MV-4-11 (cell line): ENCODE data around the gene PTPRK.

Experiments used
- DNase-seq: peaks from one replicate; lab custom pipeline; 2025; lab: John Stamatoyannopoulos, UW

PTPRK gene

DNA sequence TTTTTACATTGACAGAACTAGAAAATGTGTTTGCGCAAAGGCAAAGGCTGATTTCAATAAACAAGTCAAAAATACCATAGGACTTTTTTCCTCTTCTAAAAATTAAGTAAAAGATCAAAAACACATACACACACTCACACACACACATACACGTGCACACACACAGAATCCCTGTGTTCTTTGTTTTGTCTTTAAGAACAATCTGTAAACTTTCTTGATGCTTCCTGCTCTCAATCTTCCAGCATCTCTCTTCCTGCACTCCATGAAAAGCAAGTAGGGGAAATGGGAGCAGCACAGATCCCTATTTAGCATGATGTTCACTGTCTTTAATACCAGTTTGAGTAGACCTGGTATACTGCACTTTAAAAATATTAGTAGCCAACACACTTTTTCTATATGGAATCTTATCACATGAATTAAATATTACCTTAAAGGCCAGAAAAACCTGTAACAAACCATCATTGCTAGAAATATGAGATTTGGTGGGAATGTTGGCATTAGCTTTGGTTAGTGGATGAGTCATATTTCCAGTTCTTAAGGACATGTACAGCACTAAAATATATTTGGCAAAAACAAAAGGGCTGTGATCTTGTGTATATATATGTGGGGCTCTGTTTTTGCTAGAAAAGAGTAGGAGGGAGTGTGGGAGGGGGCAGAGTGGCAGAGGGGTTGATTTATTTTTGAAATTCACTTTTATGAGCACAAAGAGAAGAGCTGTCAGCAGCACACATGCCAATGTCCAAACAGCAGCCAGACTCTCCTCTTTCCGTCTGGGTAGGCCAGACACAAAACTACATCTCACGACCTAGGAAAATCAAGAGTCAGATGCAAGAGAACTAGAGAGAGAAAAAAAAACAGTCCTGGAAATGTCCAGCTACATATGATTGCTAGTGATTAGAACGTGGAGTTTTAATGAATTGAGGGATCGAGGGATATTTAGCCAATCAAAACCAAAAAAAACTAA lies 4.6 kb downstream of the PTPRK start:
- no peak for DNase-seq

DNA sequence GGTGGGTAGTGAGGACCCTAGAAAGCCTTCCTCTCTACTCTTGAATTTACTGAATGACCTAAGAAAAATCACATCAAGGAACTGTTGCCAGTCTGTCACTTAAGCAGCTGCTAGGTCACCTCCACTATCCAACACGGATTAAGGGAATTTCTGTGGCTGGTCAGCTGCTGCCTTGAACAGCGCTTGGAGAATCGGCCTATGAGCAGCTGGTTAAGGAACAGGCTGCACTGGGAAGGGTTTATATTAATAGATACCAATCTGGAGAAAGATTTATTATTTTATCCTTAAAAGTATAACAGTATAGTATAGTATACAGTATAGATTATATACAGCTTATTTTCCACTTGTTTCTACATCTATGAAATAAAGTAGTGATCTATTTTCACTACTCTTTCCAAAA lies 6.5 kb downstream of the PTPRK start:
- DNase-seq: no peak

DNA sequence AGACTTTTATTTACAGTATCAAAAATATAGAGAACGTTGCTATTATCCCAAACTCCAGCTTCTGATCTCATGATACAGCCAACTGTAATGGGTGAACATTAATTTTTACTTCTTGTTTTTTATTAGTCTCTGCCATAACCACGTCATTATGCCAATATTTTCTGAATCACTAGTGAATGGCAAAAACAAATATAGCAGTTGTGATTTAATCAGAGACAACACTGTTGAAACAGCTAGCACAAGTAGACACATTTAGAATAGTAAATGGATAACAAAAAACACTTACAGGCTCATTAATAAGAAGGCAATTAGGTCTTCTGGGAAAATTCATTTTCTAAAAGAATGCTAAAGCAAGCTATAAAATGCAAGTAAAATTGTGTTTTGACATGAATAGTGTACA lies 8.1 kb downstream of the PTPRK start:
- no peak for DNase-seq

DNA sequence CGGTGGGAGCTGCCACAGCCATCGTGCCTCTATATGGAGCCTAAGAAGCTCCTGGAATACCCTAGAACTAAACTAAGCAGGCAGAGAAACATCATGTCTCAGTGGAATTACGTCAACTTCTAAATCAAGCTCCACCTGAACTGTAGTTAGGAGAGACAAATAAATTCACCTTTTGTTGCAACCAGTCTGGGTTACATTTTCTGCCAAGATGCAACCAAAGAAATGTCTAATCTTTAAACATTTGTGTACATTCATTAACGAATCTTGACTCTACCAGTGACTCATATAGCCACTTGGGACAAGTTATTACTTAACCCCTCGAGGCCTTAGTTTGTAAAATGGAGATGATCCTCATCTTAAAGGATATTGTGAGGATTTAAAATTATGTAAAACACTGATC lies 8.9 kb downstream of the PTPRK start:
- no peak for DNase-seq

DNA sequence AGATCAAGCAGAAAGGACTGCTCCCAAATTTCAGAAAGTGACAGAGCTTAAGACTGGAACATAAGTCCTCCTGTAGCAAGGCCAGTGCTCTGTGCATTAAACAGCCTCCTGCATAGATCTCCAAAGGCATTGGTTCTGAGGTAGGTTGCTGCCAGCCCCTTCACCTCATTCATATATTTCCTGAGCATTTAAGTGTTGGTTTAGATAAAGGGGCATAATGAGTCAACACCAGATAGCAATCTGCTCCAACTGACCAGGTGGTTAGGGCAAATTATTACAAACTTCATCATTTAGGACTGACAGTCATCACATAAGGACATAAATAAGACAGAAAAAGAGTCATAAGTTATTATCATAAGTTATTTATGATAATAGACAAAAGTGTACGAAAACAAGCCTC lies 10.7 kb downstream of the PTPRK start:
- no peak for DNase-seq

DNA sequence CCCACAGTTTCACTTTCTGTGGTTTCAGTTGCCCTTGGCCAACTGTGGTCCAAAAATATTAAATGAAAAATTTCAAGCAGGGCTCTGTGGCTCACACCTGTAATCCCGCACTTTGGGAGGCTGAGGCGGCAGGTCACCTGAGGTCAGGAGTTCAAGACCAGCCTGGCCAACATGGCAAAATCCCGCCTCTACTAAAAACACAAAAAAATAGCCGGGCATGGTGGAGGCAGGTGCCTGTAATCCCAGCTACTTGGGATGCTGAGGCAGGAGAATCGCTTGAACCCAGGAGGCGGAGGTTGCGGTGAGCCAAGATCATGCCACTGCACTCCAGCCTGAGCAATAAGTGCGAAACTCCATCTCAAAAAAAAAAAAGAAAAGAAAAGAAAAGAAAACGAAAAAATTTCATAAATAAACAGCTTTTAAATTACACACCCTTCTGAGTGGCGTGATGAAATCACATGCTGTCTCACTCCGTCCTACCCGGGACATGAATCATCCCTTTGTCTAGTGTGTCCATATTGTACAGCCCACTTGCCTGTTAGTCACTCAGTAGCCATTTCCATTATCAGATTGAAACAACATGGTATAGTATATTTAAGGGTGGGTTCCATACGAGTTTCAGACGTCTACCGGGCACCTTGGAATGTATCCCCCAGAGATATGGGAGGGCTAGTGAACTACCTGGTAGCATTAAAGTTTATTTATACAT lies 11.7 kb downstream of the PTPRK start:
- DNase-seq: no peak

DNA sequence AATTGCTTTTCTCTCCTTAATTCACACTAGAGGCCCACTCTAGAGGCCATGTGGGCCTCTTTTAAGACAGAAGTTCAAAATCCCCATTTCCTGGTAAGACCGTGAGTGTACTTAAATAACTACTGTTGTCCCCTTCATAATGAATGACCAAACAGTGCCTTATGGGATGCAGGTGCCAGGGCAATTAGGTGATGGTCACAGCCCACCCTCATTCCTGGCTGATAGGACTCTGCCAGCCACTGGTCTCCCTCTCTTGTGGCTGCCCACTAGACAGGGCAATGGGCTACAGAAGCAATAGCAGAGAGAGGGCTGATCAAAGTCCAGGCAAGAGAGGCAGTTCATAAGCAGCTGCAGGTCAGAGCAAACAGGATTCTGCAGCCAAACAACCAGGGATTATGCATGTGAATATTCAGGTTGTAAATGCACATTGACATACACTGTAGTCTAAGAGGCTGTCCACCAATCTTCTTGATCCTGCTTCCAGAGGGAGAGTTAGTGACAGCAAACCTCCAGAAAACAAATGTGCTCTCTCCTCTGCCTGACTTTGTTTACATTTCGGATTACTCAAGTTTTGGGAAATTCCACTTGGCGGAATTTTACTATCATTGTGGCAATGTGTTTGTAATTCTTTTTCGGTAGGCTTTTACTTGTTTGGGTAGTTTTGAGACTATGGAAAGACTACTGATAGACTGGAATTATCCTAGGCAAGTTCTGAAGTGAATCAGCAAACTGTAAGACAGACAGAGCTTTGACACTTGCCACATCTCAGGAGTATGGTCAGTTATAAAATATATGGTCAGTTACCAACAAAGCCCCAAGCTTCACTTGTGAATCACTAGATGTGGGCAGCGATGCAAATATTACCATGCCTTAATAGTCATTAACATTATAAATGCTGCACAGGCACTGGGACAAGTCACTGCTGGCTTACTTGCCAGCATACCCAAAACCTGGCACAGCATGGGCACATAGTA lies 12.8 kb downstream of the PTPRK start:
- no peak for DNase-seq

DNA sequence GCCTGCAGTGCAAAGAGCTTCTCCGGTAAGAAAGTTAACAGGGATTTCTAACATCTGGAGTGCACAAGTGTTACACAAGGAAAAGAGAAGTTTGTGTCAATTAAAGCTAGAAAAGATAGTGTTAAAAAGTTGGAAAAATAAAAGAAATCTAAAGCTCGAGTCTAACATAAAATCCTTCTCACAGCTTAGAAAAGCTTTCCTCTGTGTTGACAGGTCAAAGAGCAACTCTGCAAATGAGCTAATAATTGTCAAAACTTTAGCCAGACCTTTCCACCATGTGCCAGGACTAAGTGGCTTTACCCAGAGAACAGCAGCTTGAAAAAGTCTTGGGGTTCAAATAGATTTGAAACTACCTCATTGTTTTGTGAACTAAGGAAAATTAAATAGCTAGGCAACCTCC lies 14.8 kb downstream of the PTPRK start:
- no peak for DNase-seq

DNA sequence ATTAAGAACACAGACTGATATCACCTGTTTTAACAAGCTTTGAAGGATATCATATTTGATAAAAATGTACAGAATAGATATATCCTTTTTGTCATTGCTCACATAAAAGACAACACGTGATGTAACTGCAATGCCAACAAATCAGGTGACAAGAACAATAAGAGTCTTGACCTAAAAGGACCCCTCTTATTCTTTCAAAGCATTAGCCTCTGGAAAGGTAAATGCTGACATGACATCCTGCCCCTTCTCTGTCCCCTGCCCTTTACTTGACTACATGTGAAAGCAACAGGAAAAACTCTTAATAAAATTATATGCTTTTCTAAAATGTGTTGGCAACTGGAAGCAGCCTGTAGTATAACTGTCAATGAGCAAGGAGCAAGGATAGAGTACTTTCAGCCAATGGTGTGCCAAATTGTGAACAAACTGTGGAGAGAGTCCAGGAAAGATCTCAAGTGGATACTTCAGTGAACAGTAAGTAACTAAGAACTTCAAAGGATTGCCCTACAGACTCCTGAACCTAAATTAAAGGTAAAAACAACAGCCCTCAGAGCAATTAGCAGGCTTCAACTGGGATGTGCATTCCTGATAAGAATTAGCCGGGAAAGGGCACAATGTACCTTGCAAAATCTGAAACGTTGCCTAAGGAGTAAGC lies 16.3 kb downstream of the PTPRK start:
- DNase-seq: no peak

DNA sequence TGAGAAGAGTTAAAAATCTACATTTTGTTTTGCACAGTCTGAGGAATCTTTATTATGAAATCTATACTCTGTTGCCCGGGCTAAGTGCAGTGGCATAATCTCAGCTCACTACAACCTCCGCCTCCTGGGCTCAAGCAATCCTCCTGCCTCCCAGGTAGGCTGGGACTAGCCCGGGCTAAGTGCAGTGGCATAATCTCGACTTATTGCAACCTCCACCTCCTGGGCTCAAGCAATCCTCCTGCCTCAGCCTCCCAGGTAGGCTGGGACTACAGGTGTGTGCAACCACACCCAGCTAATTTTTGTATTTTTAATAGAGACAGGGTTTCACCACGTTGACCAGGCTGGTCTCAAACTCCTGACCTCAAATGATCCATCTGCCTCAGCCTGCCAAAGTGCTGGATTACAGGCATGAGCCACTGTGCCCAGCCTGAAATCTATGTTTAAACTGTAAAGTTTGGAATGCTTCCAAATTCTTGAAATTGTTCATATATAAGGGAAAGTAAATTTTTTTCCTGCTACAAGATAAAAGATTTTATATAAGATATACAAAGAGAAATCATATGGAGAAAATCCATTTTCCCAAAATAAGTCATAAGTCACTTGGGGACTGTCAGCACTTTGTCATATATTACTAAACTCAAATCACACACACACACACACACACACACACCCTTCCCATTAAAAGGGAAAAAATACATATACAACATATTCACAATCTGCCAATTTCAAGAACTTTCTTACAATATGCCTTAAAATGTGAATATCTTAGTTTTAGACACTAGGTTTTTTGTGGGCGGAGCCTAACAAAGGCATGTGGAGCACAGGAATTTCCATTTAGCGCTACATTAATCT lies 19.4 kb downstream of the PTPRK start:
- no peak for DNase-seq

DNA sequence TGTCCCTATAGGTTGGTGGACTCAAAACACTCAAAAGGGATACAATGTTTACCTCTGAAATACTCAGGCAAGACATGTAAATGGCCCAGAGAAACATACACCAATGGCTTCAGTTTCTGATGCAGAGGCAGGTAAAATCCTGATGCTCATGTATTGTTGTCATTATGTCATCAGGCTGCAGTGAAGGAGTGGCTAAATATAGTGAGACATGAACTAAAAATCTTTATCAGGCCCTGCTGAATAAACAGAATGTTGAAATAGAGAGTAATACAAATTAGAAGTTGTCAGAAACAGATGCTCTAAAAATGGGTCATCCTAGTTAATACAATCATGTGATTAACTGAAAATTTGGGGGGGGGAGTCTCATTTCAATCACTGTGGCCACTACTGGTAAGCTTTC lies 20.4 kb downstream of the PTPRK start:
- DNase-seq: no peak

DNA sequence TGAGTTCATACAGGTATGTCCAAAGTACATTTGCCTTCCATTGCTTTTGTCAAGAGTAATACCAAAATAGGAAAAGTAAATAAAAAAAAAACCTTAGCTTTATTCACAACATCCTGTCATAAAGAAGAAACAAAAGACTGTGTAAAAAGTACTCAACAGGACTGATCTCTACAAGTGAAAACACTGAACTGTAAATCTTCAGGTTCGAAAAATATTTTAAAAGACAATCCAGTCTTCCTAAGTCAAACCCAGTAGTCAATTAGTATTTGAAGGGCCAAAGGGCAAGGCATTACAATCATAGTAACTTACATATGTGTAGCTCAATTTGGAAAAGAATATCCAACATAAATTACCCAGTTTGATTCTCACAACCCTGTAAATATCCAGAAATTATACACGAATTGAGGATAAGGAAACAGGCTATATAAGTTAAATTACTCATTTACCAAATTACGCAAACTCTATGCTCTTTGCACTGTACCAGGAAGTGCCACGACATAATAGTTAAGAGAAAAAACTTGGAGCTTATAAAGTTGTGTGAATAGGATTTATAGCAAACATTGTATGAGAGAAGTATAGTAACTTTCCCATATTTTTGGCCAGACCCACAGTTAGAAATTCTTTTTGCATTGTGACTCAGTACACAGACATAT lies 21.2 kb downstream of the PTPRK start:
- DNase-seq: no peak

DNA sequence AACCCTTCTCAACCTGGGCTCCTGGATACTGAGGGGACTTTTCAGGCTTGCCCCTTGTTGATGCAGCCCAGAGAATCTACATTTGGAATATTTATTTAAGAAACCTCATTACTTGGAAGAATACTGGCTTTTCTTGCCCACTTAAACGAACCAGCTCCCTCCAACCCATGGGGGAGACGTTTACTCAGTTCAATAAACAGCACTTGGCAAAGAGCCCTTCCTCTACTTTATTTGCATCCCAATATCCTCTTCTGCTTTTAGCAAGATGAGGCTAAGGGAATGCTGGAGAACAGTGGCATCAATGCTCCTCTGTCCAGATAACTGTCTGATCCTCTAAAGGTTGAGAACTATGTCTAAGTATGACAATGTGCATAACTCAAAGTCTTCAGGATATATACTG lies 22.2 kb downstream of the PTPRK start:
- DNase-seq: no peak

DNA sequence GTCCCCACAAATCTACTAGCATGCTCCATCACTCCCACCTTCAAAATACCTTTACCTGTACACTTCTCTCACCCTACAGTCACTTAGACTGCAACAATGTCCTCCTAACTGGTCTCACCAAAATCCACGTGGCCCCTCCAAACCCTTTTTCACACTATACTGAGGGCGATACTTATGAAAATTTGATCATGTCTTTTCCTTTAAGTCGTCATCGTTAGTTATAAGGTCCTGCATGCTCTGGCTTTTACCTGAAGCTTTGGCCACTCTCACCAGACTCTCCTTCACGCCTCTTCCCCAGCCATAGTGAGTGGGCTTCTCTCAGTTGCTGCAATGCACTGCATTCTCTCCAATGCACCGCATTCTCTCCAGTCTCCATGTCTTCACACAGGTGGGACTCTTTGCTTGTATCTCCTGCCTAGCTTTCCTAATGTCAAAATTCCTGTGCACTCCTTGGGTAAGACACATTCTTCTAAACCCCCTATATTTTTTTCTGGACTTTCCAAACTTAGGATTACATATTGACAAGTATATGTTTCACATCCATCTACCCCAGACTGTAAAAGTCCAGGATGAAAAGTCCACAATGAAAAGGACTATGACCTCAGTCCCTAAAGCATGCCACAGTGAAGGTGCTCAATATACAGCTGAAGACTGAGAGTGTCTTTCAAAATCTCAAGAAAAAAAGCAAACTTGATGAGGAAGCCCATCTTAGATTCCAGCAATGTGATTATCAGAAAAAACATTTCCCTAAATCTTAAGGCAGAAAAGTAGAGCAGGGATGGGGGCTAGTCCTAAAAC lies 24.7 kb downstream of the PTPRK start:
- DNase-seq: no peak

DNA sequence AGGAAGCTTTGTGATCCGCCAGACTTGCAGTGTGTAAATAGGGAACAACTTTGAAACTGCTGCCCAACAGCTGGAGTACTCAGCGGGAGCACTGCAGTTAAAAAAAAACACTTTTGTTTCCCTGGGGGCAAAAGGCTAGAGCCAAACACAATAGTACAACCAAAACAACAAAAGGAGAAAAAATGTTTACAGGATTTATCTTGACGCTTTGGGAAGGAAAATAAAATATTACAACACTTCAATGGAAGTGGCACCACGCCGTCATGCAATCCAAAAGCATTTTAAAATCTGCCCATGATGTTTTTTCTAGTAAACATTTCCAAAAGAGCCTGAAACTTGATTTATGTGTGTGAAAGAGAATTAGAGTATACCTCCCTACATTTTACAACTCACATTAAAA lies 26.0 kb downstream of the PTPRK start:
- no peak for DNase-seq

DNA sequence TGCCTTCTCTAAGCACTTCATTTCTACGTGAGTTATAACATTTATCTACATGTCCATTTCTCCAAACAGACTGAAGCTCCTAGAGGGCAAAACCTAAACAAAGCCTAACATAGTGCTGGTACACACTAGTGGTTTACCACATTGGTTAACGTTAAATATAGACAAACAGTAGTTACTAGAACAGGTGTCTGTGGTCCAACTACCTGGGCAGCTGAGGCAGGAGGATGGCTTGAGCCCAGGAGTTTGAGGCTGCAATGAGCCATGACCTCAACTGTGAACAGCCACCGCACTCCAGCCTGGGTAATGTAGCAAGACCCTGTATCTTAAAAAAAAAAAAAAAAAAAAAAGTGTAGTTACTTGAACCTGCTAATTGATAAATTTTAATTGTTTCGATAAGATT lies 26.5 kb downstream of the PTPRK start:
- DNase-seq: no peak

DNA sequence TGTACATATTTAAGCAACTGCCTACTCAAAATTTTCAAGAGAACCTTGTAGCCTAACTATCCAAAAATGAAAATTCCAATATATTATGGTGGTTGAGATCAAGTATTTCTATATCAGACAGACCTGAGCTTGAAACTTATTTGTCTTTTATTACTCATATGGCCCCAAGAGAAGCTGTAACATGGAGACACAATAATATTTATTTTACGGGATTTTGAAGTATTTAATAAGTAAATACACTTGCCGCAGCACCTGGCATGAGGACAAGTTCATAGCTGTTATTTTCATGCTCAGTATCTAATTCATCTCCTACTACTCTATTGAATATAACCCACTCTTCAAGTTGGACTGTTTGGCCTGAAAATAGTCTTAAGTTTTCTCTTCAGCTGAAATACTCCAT lies 28.0 kb downstream of the PTPRK start:
- no peak for DNase-seq

DNA sequence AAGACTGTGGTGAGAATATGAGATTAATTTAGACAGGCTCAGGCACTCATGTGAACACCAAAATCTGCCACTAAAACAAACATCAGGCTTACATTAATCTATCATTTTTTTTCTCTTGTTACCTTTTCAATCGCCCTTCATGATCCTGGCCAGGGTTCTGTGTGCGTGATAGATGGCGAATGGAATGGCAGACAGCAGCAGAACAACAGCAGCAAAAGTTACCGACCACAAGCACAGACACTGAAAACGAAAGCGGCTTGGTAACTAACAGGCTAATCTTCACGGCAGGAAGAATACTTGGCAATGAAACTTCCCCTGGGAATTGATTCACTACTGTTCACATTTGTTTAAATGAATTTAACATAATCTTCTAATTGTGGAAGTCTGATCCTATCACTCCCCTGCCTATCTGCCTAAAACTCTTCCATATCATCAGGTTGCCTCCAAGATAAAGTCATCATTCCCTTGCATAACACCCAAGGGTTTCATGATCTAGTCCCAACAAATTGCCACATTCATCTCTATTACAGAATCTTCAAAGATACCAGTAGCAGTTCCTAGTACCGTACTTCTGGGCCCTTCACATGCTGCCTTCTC lies 28.7 kb downstream of the PTPRK start:
- DNase-seq: no peak

DNA sequence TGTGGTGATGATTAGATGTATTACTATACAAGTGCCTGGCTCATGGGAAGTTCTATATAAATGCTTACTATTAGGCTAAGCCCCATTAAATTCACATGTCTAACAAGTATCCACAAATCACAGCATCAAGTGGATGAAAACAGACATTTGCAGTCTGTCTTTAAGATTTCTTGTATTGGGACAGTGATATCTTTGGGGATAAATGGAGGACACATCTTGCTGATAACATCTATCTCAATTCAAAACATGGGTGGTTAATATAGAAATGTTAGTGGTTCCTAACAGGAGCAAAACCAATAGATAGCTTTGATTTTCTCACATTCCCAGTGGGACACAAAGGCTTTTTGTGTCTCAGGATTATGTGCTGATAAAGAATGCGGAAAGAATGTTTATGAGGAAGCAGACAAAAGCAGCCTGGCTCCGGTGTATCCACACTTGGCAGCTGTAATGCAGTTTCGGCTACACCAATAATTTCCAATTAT lies 29.3 kb downstream of the PTPRK start:
- no peak for DNase-seq
